HepG2 (cell line): ENCODE data around the gene CFAP300. TPM values are rescaled to one million over a fixed set of nuclear protein-coding genes. Genes with fewer than 3 reads are reported as not detected.

Experiments
- HNRNPH1 ChIP-seq: fragments of 200-400 bp; formaldehyde crosslinking; optimal IDR thresholded peaks from 2 replicates; pipeline ENCODE3; 2017; ENCODE audit warnings: mild to moderate bottlenecking, low read depth, low read length
- HOXA9 ChIP-seq: sonication (generic); formaldehyde crosslinking; IDR thresholded peaks from 2 replicates; pipeline ENCODE4 v1.8.1; 2022; ENCODE audit warnings: missing genetic modification reagents, mild to moderate bottlenecking, moderate library complexity, borderline replicate concordance
- IRF1 ChIP-seq: sonication (generic); formaldehyde crosslinking; IDR thresholded peaks from 2 replicates; pipeline ENCODE4 v1.4.0; 2020; ENCODE audit warnings: low read depth, mild to moderate bottlenecking, missing genetic modification reagents
- IRX3 ChIP-seq: sonication (generic); formaldehyde crosslinking; IDR thresholded peaks from 2 replicates; pipeline ENCODE4 v1.8.1; 2023; ENCODE audit warnings: mild to moderate bottlenecking, low read depth, missing genetic modification reagents, borderline replicate concordance
- MXD3 ChIP-seq: IDR thresholded peaks from 2 replicates; pipeline ENCODE4 v1.6.1; 2016; ENCODE audit warnings: mild to moderate bottlenecking, missing biosample characterization, missing genetic modification reagents
- RBM39 ChIP-seq: fragments of 200-400 bp; formaldehyde crosslinking; IDR thresholded peaks from one replicate; pipeline ENCODE4 v1.6.1; 2018; ENCODE audit warnings: antibody characterized with exemption, mild to moderate bottlenecking, low read depth, low read length; ENCODE audit not compliant: poor library complexity, severe bottlenecking
- SP2 ChIP-seq: sonication (generic); formaldehyde crosslinking; IDR thresholded peaks from 2 replicates; pipeline ENCODE4 v1.5.1; 2020; ENCODE audit warnings: mild to moderate bottlenecking, missing genetic modification reagents
- STAT5B ChIP-seq: sonication (generic); formaldehyde crosslinking; IDR thresholded peaks from 2 replicates; pipeline ENCODE4 v1.4.0; 2020; ENCODE audit warnings: missing genetic modification reagents
- TBX2 ChIP-seq: sonication (generic); formaldehyde crosslinking; IDR thresholded peaks from 2 replicates; pipeline ENCODE4 v1.5.0; 2020; ENCODE audit warnings: missing genetic modification reagents, mild to moderate bottlenecking, borderline replicate concordance
- ZNF101 ChIP-seq: sonication (generic); formaldehyde crosslinking; IDR thresholded peaks from 2 replicates; pipeline ENCODE4 v1.4.0; 2020; ENCODE audit warnings: mild to moderate bottlenecking, low read depth, missing genetic modification reagents, borderline replicate concordance
- ZNF292 ChIP-seq: sonication (generic); formaldehyde crosslinking; IDR thresholded peaks from 2 replicates; pipeline ENCODE4 v1.8.1; 2022; ENCODE audit warnings: mild to moderate bottlenecking, low read depth, missing genetic modification reagents, borderline replicate concordance
- ZNF343 ChIP-seq: sonication (generic); formaldehyde crosslinking; IDR thresholded peaks from 2 replicates; pipeline ENCODE4 v1.4.0; 2020; ENCODE audit warnings: mild to moderate bottlenecking, missing genetic modification reagents
- ZNF556 ChIP-seq: sonication (generic); formaldehyde crosslinking; IDR thresholded peaks from 2 replicates; pipeline ENCODE4 v1.4.0; 2020; ENCODE audit warnings: mild to moderate bottlenecking, missing genetic modification reagents, borderline replicate concordance
- ZNF652 ChIP-seq: IDR thresholded peaks from 2 replicates; pipeline ENCODE4 v1.6.1; 2016; ENCODE audit warnings: low read depth, borderline replicate concordance
- ZNF761 ChIP-seq: sonication (generic); formaldehyde crosslinking; conservative IDR thresholded peaks from 2 replicates; pipeline ENCODE4 v1.4.0; 2020; ENCODE audit warnings: mild to moderate bottlenecking, missing genetic modification reagents
- ZNF768 ChIP-seq: sonication (generic); formaldehyde crosslinking; IDR thresholded peaks from 2 replicates; pipeline ENCODE4 v1.4.0; 2020; ENCODE audit warnings: missing genetic modification reagents
- polyA plus RNA-seq, 8 experiments: library from polyadenylated mRNA; depleted of rRNA in 3 of 8; stranded (reverse) in 7 of 8; unstranded in 1 of 8; fragments of >200 nt; fragmentation: Illumina TruSeq in 4 of 8; extraction: Trizol in 4 of 8; gene quantifications; 2 replicates each; pipeline versions ENCODE4 v1.2.1 to v1.2.3, GENCODE V29; 2011 to 2016; ENCODE audit warnings: low read depth in 4 of 8, missing spikeins in 1 of 8, mixed read lengths in 1 of 8; ENCODE audit not compliant: insufficient read depth in 1 of 8
- total RNA-seq, 5 experiments: library from RNA; depleted of rRNA; stranded (reverse); fragments of >200 nt; fragmentation: Illumina TruSeq; extraction: Trizol; gene quantifications; 2 replicates each; pipeline ENCODE4 v1.2.3, GENCODE V29; 2016; ENCODE audit warnings: low read depth in 1 of 5
- TF ChIP-seq, protein P1 (sequence below): sonication (generic); formaldehyde crosslinking; IDR thresholded peaks from 2 replicates; pipeline ENCODE4 v1.4.0; 2020; ENCODE audit warnings: mild to moderate bottlenecking, missing genetic modification reagents
- TF ChIP-seq, protein P2 (sequence below): sonication (generic); formaldehyde crosslinking; IDR thresholded peaks from 2 replicates; pipeline ENCODE4 v1.4.0; 2020; ENCODE audit warnings: missing genetic modification reagents; ENCODE audit errors: not compliant biosample characterization

Gene CFAP300
- total and polyA plus RNA-seq, 2 of the 13 experiments (the other 11 are each of a cell fraction or from before 2014, with no cell fraction given): not detected

DNA sequence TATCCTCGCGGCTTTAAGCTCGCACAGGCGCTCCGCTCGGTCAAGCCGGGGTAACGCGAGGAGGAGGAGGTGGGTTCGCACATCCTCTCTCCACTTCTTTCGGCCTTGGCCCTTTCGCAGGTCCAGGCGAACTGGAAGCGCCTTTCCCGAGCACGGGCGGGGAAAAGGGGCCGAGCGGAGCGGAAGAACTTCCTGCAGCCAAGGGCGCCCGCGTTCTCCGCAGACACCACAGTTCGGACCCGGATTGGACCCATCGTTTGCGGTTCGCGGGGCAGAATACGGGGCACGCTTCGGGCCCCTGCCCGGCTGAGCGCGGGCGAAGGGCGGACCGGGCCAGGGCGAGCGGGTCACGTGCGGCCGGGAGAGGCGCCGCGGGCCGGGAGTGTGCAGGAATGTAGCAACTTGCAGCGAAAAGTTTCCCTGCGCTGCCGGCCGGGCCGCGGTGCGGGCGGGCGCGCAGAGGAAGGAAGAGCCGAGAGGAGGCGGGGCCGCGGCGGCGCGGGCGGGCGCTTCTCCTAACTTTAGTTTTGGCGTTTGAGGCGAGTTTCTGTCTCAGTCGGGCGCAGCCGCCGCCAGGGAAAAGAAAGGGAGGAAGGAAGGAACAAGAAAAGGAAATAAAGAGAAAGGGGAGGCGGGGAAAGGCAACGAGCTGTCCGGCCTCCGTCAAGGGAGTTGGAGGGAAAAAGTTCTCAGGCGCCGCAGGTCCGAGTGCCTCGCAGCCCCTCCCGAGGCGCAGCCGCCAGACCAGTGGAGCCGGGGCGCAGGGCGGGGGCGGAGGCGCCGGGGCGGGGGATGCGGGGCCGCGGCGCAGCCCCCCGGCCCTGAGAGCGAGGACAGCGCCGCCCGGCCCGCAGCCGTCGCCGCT is 62.9 kb downstream of the CFAP300 start, which contains the start of gene YAP1 (continued):
- TF ChIP-seq STAT5B (CRISPR knock-in tag) (peak; percentile 40; the same call in 1 of the 2 replicates), ZNF343 (no peak), ZNF652 (CRISPR knock-in tag) (no peak), HNRNPH1 (peak; percentile 20), IRF1 (CRISPR knock-in tag) (no peak), ZNF292 (CRISPR knock-in tag) (peak; percentile 20), ZNF556 (CRISPR knock-in tag) (peak; percentile 78; the same call in 1 of the 2 replicates), MXD3 (peak; percentile 88; the same call in 1 of the 2 replicates), RBM39 (peak; percentile 86), ZNF761 (CRISPR knock-in tag) (peak; percentile 54; the same call in 1 of the 2 replicates), HOXA9 (no peak; the same call in 1 of the 2 replicates), TBX2 (CRISPR knock-in tag) (peak; percentile 92), ZNF768 (peak; percentile 77; the same call in 1 of the 2 replicates), ZNF101 (no peak), SP2 (CRISPR knock-in tag) (peak; percentile 52), IRX3 (CRISPR knock-in tag) (peak; percentile 84; the same call in 1 of the 2 replicates)
- TF ChIP-seq, protein P1, sequence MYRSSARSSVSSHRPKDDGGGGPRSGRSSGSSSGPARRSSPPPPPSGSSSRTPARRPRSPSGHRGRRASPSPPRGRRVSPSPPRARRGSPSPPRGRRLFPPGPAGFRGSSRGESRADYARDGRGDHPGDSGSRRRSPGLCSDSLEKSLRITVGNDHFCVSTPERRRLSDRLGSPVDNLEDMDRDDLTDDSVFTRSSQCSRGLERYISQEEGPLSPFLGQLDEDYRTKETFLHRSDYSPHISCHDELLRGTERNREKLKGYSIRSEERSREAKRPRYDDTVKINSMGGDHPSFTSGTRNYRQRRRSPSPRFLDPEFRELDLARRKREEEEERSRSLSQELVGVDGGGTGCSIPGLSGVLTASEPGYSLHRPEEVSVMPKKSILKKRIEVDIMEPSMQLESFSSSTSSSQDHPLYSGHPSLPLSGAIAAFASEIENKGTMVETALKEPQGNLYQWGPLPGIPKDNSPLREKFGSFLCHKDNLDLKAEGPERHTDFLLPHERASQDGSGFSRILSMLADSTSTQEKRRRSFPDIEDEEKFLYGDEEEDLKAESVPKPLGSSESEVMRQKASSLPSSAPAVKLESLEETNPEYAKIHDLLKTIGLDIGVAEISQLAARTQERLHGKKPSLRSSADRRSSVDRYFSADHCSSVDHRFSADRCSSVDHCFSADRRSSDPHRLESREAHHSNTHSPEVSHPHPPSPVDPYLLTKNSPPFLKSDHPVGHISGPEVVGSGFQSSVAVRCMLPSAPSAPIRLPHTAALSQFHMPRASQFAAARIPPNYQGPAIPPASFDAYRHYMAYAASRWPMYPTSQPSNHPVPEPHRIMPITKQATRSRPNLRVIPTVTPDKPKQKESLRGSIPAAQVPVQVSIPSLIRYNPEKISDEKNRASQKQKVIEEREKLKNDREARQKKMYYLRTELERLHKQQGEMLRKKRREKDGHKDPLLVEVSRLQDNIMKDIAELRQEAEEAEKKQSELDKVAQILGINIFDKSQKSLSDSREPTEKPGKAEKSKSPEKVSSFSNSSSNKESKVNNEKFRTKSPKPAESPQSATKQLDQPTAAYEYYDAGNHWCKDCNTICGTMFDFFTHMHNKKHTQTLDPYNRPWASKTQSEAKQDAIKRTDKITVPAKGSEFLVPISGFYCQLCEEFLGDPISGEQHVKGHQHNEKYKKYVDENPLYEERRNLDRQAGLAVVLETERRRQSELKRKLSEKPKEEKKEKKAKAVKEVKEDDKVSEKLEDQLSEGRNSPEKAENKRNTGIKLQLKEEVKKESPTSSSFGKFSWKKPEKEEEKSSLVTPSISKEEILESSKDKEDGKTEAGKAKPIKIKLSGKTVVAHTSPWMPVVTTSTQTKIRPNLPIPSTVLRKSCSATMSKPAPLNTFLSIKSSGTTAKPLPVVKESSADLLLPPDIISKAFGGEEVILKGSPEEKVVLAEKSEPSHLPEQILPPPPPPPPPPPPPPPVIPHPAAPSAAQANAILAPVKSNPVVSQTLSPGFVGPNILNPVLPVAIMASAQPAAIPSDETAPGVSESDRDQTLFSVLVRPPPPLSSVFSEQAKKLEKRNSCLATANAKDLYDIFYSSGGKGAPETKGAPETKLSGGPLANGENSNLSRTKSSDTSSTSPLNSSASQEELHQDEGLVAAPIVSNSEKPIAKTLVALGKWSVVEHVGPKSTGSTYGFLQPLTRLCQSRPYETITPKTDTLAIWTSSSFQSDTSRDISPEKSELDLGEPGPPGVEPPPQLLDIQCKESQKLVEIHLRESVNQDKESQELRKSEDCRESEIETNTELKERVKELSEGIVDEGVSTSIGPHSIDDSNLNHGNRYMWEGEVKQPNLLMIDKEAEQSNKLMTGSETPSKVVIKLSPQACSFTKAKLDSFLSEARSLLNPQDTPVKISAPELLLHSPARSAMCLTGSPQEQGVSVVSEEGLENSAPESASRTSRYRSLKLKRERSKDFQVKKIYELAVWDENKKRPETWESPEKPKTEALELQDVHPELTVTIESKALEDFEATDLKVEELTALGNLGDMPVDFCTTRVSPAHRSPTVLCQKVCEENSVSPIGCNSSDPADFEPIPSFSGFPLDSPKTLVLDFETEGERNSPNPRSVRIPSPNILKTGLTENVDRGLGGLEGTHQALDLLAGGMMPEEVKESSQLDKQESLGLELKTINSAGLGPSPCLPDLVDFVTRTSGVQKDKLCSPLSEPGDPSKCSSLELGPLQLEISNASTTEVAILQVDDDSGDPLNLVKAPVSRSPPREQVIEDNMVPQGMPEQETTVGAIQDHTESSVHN (CRISPR knock-in tag): 0 out of 2 replicates have a peak, but pooled peaks have one; percentile 7
- TF ChIP-seq, protein P2, sequence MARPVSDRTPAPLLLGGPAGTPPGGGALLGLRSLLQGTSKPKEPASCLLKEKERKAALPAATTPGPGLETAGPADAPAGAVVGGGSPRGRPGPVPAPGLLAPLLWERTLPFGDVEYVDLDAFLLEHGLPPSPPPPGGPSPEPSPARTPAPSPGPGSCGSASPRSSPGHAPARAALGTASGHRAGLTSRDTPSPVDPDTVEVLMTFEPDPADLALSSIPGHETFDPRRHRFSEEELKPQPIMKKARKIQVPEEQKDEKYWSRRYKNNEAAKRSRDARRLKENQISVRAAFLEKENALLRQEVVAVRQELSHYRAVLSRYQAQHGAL (CRISPR knock-in tag): peak; percentile 78
